NCI-H2081 treated with DMSO at 0.1 percent for 48 hours (cell line): ENCODE results near the gene PIEZO2.
"Not testable (repeated sequence)": the region's sequence is repeated elsewhere in the genome, so short reads cannot be mapped to it uniquely, and the experiment has no call there.

Source experiments
- DNase-seq: peaks from one replicate; lab custom pipeline; 2025; lab: John Stamatoyannopoulos, UW

PIEZO2 gene

DNA sequence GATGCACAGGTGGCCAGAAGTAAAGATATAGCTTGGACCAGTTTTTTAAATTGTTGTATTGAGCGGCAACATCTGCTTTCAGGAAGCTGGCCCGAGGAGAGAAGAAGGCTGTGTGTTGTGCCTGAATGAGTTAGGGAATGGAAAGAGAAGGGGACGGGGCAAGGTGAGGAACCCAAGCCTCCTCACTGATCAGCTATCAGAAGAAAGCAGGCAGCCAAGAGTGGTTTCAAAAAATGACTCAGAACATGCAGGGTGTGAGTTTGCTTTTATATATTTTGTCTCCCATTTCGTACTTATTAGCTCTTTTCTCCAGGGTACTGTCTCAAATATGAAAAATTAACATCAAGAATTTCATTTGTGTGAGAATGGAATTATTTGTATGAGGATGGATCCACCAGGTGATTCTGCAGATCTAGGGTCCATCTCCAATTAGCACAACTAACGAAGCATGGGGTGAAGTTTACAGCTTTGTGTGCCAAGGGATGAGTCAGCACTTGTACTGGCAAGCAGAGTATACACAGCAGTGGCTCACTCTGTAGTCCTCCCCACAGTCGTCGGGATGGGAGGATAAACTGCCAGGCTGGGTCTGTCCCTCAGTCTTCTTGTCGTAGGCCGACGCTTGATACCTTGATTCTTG is 175.7 kb downstream of the PIEZO2 start:
- DNase-seq: no peak

- DNase-seq: no peak
Measured at GRCh38 chr18:10971717-10972116, 177.7 kb downstream of the PIEZO2 start.

GRCh38 chr18:10965119-10965518 is 184.2 kb downstream of the PIEZO2 start:
- DNase-seq: no peak

GRCh38 chr18:10953672-10954071 is 195.7 kb downstream of the PIEZO2 start:
- DNase-seq: no peak

DNA sequence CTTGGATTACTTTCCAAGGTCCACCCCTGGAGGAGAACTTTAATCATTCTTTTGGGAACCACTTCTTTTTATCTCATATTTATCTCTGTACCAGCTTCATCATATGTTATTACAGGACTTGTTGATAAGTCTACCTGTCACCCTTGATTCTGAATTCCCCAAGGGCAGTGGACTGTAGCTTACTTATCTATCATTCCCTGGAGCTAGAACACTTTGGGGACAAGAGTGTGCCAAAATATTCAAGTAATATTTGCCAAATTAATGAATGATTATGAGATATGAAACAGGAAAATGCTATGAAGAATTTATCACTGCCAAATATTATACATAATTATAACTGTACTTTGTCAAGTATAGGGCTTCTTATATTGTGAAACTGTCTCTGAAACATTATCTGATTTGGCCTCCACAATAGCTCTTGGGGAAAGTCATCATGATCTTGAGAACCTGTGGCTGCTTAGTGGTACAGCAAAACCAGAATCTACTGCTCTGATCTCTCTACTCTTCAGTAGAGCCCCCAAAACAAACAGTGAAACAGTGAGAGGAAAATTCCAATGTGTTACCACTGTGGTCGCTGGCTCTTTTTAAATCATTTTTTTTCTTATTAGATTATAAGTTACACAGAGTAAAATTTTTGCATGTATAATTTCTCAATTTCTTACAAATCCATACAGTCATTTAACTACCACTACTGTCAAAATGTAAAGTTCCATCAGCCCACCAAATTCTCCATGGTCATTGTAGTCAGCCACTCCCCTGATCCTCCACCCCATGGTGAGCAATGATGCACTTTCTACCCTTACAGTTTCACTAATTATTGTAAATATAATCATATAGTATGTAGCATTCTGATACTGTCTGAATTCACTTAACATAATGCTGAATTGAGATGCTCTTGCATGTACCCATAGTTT is 197.5 kb downstream of the PIEZO2 start:
- DNase-seq: no peak

DNA sequence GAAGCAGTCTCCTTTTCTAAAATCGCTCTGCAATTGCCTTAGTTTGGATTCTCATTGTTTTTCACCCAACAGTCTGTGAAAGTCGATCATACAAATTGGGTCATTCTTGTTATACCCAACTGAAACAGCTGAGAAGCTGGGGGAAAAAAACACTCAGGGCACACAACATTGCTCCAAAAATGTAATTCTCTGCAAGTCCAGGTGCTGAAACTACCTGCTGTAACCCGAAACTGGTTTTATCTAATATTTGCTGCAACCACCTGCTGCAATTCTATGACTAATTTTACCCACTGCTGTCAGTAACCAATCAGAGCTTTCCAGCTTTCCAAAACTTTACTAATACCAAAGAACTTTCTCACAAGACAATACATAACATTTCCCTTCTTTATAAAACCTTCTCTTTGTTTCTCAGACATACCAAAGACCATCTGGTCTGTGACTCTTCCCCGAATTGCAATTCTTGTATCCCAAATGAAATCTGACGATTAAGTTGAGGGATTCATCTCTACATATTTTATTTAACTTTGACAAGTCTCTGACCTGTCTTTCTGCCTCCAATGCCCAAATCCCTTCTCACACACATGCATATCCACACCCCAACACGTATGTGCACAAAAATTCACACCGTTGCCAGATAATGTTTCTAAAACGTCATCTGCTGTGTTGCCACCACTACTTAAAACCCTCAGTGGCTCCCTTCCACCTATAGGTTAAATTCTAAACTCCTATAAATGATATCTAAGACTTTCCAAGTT is 198.3 kb downstream of the PIEZO2 start:
- DNase-seq: no peak

DNA sequence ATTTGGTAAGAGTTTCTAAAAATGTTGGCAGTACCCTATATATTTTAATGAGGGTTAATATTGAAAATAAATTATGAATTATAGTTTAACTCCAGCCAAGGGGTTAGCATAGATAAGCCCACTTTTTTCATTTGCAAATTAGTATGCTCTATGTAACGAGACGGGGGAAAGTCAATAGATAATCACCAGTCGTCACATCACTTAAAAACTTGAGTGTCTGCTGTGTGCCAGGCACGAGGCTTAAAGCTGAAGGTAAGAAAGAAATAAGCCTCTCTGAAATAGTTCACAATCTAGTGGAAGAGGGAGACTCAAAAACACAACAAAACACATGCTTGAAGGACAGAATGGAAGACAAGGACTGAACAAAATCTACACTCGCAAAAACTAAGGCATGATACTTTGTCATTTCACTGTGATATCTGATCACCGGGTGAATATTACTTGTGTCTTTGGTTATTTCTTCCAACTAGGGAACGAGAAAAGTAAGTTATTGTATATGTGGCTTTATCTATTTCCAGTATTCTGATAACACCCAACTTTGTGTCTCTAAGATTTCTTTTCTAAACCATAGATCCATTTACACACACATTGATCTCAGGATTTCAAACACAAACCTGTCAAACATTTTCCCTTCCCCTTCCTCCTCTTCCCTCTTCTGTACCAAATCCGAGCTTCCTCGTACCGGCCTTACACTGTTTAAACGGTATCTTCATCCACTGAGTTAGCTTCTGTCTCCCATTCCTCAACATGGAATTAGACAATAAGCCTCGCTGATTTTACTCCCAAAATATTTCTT is 199.1 kb downstream of the PIEZO2 start:
- no peak for DNase-seq

GRCh38 chr18:10949655-10950054 is 199.7 kb downstream of the PIEZO2 start:
- no peak for DNase-seq

DNA sequence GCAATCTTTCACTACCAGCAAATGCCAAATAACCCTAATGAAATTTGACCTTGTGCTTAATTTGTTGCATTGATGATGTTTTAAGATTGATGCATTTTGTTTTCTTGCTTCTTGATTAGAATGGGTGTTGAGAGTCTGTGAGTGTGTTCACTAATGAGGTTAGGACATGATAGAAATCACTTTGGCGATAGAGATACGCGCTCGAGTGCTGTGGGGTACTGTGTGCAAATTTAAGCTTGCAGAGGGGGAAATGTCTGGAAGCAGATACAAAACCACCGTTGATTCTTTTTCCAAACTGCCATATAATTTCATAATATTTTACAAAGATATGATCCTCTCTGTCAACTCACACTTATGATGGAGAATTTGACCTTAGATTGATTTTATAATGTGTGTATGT is 200.9 kb downstream of the PIEZO2 start:
- DNase-seq: no peak

GRCh38 chr18:10946058-10946457 is 203.3 kb downstream of the PIEZO2 start:
- DNase-seq: no peak

GRCh38 chr18:10942998-10943397 is 206.4 kb downstream of the PIEZO2 start:
- no peak for DNase-seq

GRCh38 chr18:10939822-10940221 is 209.5 kb downstream of the PIEZO2 start:
- no peak for DNase-seq

DNA sequence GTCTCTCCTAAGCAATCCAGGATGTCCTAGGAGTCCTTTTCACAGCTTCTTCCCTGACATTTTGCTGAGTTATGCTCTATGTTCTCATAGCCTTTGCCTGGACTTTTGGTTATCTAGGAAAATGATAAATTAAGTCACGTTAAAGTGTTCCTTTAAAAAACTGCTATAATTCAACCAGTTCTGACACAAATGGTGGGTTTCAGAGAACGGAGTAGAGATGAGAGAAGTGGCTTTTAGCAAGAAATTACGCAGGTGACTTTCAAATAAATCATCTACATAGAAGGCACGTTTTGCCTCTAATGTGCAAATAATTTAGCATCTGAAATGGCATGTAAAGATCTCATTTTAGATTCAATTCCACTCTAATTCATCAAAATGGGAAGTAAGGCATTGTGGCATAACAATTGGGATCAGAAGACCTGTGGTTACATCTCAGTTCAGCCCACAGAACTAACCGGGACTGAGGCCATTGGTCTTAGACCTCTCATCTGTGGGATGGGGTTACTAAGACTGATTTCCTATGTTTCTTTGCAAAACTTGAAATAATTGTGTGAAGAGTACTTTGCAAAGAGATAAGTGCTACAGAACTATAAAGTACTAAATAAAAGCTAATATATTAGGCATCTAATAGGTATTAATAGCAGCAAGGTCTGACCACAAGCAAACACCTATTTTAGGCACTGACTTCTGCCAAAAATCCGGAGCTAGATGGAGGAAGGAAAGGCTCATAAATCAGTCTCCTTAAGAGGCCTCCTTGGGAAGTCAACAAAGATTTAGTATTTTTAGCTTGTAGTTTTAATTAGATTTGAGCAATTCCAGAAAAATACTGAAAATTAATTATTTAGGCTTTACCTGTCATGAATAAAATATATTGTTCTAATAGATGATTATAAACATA is 211.4 kb downstream of the PIEZO2 start:
- DNase-seq: no peak

DNA sequence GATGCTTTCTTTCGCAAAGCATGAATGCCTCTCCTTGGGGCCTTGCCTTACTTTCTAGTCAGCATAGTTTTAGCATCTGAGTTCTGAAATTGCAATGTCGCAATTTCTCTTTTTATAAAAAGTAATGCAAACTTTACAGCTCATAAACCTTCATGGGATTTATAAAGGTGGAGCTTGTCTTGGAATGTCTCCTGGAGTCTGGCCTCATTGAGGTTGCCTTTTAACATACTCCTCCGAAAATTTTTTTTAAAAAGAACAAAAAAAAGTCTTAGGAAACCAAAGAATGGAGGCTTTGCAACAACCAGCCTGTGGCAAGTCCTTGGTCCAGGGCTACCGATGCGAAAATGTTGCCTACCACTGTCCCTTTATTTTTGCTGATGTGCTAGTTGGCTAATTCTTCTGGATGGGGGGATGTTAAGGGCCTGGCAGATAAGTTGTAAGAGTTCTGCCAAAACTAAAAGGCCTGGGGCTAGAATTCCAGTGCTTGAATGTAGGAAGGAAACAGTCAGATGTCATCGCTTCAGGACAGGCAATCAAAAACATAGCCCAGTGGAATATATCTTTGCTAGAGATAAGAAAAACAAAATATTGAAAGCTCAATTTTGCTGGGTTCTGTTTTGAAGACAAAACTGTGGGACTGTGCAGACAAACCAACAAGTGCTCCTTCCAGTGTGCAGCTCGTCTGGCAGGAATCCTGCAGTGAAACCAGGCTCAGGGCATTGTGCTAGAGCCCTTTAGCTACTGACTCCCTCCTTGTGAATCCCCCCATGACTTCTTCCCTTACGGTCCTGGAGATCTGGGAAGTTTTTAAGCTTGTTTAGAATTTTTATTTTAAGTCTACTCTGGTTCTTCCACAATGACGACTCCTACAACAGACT is 213.0 kb downstream of the PIEZO2 start:
- no peak for DNase-seq

GRCh38 chr18:10935588-10935987 is 213.8 kb downstream of the PIEZO2 start:
- DNase-seq: no peak

DNA sequence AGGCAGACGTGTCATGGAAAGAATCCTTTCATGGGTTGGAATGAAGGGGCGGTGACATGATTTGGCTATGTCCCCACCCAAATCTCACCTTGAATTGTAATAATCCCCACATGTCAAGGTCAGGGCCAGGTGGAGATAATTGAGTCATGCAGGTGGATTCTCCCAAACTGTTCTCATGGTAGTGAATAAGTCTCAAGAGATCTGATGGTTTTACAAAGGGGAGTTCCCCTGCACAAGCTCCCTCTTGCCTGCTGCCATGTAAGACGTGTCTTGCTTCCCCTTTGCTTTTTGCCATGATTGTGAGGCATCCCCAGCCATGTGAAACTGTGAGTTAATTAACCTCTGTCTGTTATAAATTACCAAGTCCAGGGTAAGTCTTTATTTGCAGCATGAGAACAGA is 215.7 kb downstream of the PIEZO2 start:
- DNase-seq: not testable (repeated sequence)

- DNase-seq: no peak
Measured at GRCh38 chr18:10930076-10930475, 219.3 kb downstream of the PIEZO2 start.

GRCh38 chr18:10928772-10929373 is 220.5 kb downstream of the PIEZO2 start:
- no peak for DNase-seq

DNA sequence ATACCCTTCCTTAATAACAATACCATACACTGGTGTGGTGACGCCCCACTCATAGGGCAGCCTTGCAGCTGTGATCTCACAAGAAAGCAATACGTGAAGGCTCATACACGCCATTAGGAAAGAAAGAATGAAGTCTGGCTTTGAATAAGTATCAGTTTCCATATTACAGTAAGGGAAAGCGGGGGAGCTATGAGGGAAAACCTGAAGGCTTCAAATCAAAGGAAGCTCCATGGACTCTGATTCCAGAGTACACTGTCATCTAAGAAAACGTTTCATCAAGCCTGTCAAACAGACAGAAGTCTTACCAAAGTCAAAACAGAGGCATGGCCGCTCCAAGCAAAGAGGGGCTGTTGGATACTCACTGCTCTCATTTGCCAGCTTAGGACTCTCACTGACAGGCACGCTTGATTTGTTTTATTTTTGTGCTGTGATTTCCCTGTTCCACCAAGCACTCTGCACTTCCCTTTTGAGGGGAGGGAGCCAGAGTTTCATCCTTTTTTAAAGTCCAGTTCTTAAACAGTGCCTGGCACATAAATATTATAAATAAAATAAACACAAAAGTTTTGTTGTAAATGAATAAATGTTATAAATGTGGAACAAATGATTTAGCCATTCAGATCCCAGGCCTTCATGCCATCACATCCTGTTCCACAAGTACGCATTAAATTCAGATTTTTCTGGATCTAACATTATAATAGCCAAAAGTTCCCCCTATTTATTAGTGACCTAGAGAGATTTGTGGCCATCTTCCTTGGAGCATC is 221.2 kb downstream of the PIEZO2 start:
- DNase-seq: no peak
